RWPE2 (cell line): ENCODE results near the gene B3GAT1.

Experiments used
- ATAC-seq: fragments of 200-7000 bp; cut with Tn5 transposase; 3 replicates; pipeline ENCODE4 v1.9.1; 2021; ENCODE audit warnings: low read depth
- DNase-seq: peaks from one replicate; pipeline ENCODE4 v3.0.0-alpha.2; 2020; ENCODE audit warnings: low spot score
- H3K27ac ChIP-seq: fragments of 450-650 bp; 2 replicates; pipeline ENCODE4 v1.5.1; 2017; ENCODE audit warnings: mild to moderate bottlenecking; ENCODE audit not compliant: poor library complexity, severe bottlenecking
- H3K27me3 ChIP-seq: fragments of 250-450 bp; sonication (Bioruptor Pico); 2 replicates; pipeline ENCODE4 v1.5.1; 2021; ENCODE audit warnings: mild to moderate bottlenecking, moderate library complexity; ENCODE audit not compliant: insufficient read depth, poor library complexity, severe bottlenecking
- H3K36me3 ChIP-seq: fragments of 250-450 bp; sonication (Bioruptor Pico); 2 replicates; pipeline ENCODE4 v1.5.1; 2020; ENCODE audit warnings: low read depth, mild to moderate bottlenecking, moderate library complexity
- H3K4me1 ChIP-seq: fragments of 250-450 bp; sonication (Bioruptor Pico); 2 replicates; pipeline ENCODE4 v1.5.1; 2021; ENCODE audit warnings: mild to moderate bottlenecking, moderate library complexity; ENCODE audit not compliant: insufficient read depth, poor library complexity, severe bottlenecking
- H3K4me3 ChIP-seq: fragments of 250-450 bp; sonication (Bioruptor Pico); 2 replicates; pipeline ENCODE4 v1.5.1; 2021; ENCODE audit warnings: mild to moderate bottlenecking, moderate library complexity; ENCODE audit not compliant: severe bottlenecking
- H3K9me3 ChIP-seq: fragments of 250-450 bp; sonication (Bioruptor Pico); 2 replicates; pipeline ENCODE4 v1.5.1; 2021; ENCODE audit warnings: mild to moderate bottlenecking, moderate library complexity; ENCODE audit not compliant: severe bottlenecking
- CTCF ChIP-seq: fragments of 450-650 bp; IDR thresholded peaks from one replicate; pipeline ENCODE4 v1.5.1; 2017; ENCODE audit warnings: mild to moderate bottlenecking, moderate library complexity; ENCODE audit not compliant: poor library complexity, severe bottlenecking

Gene B3GAT1

GRCh38 chr11:134366254-134366653, 45.8 kb downstream of the B3GAT1 start:
- ATAC-seq (no peak), DNase-seq (peak; percentile 15)
- Histone ChIP-seq H3K9me3 (no peaks in the 10 kb centered on the region), H3K36me3 (no peaks in the 10 kb centered on the region), H3K4me1 (no peaks in the 10 kb centered on the region), H3K27me3 (no peaks in the 10 kb centered on the region), H3K4me3 (no peak overlapping the region), H3K27ac (no peak overlapping the region)
- TF ChIP-seq CTCF, result no peak

- no peak for ATAC-seq
- no peak for TF ChIP-seq CTCF
- peak; percentile 47 for DNase-seq
- Histone ChIP-seq H3K4me3 (no peak overlapping the region), H3K36me3 (no peaks in the 10 kb centered on the region), H3K9me3 (no peaks in the 10 kb centered on the region), H3K4me1 (no peaks in the 10 kb centered on the region), H3K27me3 (no peaks in the 10 kb centered on the region), H3K27ac (no peak overlapping the region)
These were observed 46.8 kb downstream of the B3GAT1 start for GRCh38 chr11:134365011-134365925.

- Histone ChIP-seq H3K9me3 (no peaks in the 10 kb centered on the region), H3K27me3 (no peaks in the 10 kb centered on the region), H3K27ac (no peak overlapping the region), H3K4me1 (no peaks in the 10 kb centered on the region), H3K36me3 (no peaks in the 10 kb centered on the region), H3K4me3 (no peak overlapping the region)
- ATAC-seq (no peak), DNase-seq (peak; percentile 28)
- TF ChIP-seq CTCF, result no peak
These were observed 47.8 kb downstream of the B3GAT1 start for GRCh38 chr11:134364261-134364660.

GRCh38 chr11:134363592-134363991, 48.5 kb downstream of the B3GAT1 start:
- Histone ChIP-seq H3K27me3 (no peaks in the 10 kb centered on the region), H3K27ac (no peak overlapping the region), H3K4me1 (no peaks in the 10 kb centered on the region), H3K36me3 (no peaks in the 10 kb centered on the region), H3K9me3 (no peaks in the 10 kb centered on the region), H3K4me3 (no peak overlapping the region)
- no peak for TF ChIP-seq CTCF
- DNase-seq (peak; percentile 18), ATAC-seq (no peak)

- DNase-seq (peak; percentile 33), ATAC-seq (no peak)
- Histone ChIP-seq H3K9me3 (no peaks in the 10 kb centered on the region), H3K36me3 (no peaks in the 10 kb centered on the region), H3K27ac (no peak overlapping the region), H3K4me3 (no peak overlapping the region), H3K4me1 (no peaks in the 10 kb centered on the region), H3K27me3 (no peaks in the 10 kb centered on the region)
- TF ChIP-seq CTCF, result no peak
These were observed 48.9 kb downstream of the B3GAT1 start for GRCh38 chr11:134363161-134363560.
